ENCODE data around the gene SAMM50. TPM values are rescaled to one million over a fixed set of nuclear protein-coding genes. Genes with fewer than 3 reads are reported as not detected.
"Not testable (repeated sequence)": the region's sequence is repeated elsewhere in the genome, so short reads cannot be mapped to it uniquely, and the experiment has no call there.

SAMM50 gene
- total and polyA plus RNA-seq, 2 donors: 27.5 to 34.3 TPM

DNA sequence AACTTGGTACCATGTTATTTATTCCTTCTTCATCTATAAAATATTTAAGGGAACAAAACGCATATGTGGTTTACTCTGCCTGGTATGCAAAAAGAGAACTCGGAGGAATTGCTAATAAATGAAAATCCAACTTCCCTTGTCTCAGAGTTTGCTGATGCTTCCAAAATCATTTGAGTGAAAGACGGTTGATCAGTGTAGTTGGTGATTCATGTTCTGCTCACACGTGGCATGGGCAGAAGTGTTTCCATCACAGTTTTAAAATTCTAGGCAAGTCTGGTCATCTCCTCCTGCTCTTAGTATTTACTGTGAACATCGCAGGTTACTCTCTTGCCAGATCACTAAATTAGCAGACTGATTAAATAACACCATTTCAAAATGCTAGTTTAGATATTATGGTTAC is 56.9 kb downstream of the SAMM50 start:
- Histone ChIP-seq H3K4me1 (ENCODE audit: insufficient read depth) (no peaks in the 10 kb centered on the region), H3K27ac (ENCODE audit: low read depth) (no peak overlapping the region), H3K36me3 (ENCODE audit: insufficient read depth) (no peaks in the 10 kb centered on the region), H3K4me3 (ENCODE audit: low read depth, low read length) (no peak overlapping the region)
- 71% methylated on average over 5 of the region's 5 CpGs for WGBS
- no peak for DNase-seq (ENCODE audit: extremely low spot score)

DNA sequence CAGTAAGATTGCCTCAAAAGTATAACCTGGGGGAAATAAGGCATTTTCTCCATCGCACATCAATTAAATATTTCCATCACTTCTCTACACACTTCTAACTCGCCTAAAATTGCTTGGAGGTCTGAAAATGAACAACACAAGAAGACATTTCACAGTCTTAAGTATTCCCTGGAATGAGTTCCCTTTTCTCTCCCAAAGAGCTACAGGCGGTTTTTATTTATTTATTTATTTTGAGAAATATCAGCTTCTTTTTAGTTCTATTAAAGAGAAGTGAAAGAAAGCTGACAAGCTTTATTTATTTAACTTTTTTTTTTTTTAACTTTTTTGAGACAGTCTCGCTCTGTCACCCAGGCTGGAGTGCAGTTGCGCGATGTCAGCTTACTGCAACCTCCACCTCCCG is 57.3 kb downstream of the SAMM50 start:
- Histone ChIP-seq H3K27ac (ENCODE audit: low read depth) (no peak overlapping the region), H3K4me1 (ENCODE audit: insufficient read depth) (no peaks in the 10 kb centered on the region), H3K36me3 (ENCODE audit: insufficient read depth) (no peaks in the 10 kb centered on the region), H3K4me3 (ENCODE audit: low read depth, low read length) (no peak overlapping the region)
- WGBS: 89% methylated on average over 7 of the region's 7 CpGs
- DNase-seq (ENCODE audit: extremely low spot score): no peak

DNA sequence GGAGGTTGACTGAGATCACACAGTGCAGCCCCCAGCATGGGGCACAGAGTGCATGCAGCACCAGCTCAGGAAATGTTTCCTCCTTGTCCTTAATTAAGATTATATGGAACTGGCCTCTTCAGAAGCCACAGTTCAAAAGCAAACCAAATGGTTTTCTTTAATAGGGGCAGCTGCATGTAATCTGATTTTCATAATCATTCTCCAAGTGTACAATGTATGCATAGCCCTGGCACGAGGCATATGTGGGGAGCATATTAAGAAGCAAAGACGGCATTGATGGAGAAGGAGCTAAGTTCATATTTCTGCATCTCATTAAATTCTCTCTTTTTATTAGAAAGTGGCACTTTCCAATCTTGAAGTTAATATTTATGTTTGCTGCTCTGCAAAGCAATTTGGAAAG is 59.0 kb downstream of the SAMM50 start:
- no peak overlapping the region for H3K27ac ChIP-seq (ENCODE audit: low read depth)
- 66% methylated on average over 2 of the region's 2 CpGs for WGBS
- DNase-seq (ENCODE audit: extremely low spot score): no peak
- no peaks in the 10 kb centered on the region for H3K36me3 ChIP-seq (ENCODE audit: insufficient read depth)
- H3K4me3 ChIP-seq (ENCODE audit: low read depth, low read length): no peak overlapping the region
- H3K4me1 ChIP-seq (ENCODE audit: insufficient read depth): no peaks in the 10 kb centered on the region

DNA sequence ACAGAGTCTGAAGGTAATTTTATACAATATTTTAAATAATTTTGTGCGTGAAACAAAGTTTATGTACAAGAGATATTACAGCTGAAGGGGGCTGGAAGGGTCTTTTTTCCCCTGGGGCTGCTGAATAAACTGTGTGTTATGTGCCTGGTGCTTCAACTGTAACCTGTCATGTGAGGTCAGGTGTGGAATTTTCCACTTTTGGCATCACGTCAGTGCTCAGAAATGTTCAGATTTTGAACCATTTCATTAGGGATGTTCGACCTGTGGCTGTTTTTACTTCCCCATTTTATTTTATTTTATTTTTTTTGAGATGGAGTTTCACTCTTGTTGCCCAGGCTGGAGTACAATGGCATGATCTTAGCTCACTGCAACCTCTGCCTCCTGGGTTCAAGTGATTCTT is 61.3 kb downstream of the SAMM50 start:
- not testable (repeated sequence) for H3K36me3 ChIP-seq (ENCODE audit: insufficient read depth); DNase-seq (ENCODE audit: extremely low spot score); H3K4me1 ChIP-seq (ENCODE audit: insufficient read depth); H3K27ac ChIP-seq (ENCODE audit: low read depth); H3K4me3 ChIP-seq (ENCODE audit: low read depth, low read length)
- WGBS: 90% methylated on average over 3 of the region's 3 CpGs

DNA sequence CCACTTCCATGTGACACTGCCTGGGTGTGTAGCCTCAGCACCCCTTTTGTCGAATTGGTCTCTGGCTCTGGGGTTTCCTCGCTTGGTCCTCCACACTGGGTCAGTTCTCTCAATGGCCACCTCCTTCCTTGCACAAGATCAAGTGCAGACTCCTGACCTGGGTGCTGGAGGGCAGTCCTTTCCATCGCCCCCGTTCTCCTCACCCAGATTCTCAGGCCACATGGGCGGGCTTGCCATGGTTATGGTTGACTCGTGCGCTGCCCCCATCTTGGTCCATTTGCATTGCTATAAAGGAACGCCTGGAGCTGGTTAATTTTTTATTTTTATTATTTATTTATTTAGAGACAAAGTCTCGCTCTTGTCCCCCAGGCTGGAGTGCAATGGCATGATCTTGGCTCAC is 63.4 kb downstream of the SAMM50 start:
- H3K36me3 ChIP-seq (ENCODE audit: insufficient read depth): no peaks in the 10 kb centered on the region
- H3K4me1 ChIP-seq (ENCODE audit: insufficient read depth): peaks cover 2% of the 10 kb centered on the region
- 97% methylated on average over 9 of the region's 9 CpGs for WGBS
- no peak for DNase-seq (ENCODE audit: extremely low spot score)
- H3K27ac ChIP-seq (ENCODE audit: low read depth): no peak overlapping the region
- no peak overlapping the region for H3K4me3 ChIP-seq (ENCODE audit: low read depth, low read length)

DNA sequence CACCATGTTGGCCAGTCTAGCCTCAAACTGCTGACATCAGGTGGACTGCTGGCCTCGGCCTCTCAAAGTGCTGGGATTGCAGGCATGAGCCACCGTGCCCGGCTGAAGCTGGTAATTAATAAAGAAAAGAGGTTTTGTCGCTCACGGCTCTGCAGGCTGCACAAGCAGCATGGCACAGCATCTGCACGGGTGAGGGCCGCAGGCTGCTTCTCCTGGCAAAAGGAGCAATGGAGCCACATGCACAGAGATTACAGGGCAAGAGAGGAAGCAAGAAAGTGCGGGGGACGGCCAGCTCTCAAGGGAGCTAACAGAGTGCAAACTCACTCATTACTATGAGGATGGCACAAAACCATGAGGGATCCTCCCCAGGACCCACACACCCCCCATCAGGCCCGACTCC is 64.2 kb downstream of the SAMM50 start:
- DNase-seq (ENCODE audit: extremely low spot score): no peak
- WGBS: 92% methylated on average over 10 of the region's 10 CpGs
- no peak overlapping the region for H3K4me3 ChIP-seq (ENCODE audit: low read depth, low read length)
- H3K36me3 ChIP-seq (ENCODE audit: insufficient read depth): no peaks in the 10 kb centered on the region
- no peak overlapping the region for H3K27ac ChIP-seq (ENCODE audit: low read depth)
- H3K4me1 ChIP-seq (ENCODE audit: insufficient read depth): peaks cover 2% of the 10 kb centered on the region

DNA sequence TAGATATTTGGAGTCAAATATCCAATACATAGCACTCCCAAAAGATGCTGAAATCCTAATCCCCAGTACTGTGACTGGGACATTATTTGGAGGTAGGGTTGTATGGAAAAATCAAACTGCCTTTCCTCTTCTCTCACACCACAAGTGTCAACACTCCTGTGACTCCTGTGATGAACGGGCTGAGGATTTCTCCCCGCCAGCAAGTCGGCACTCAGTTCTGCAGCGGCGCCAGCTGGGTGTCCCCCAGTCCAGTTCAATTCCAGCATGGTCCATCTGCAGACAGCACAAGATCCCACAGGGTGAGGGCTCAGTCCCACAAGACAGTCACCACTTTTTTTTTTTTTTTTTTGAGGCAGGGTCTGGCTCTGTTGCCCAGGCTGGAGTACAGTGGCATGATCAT is 64.6 kb downstream of the SAMM50 start:
- 90% methylated on average over 5 of the region's 5 CpGs for WGBS
- Histone ChIP-seq H3K27ac (ENCODE audit: low read depth) (no peak overlapping the region), H3K36me3 (ENCODE audit: insufficient read depth) (no peaks in the 10 kb centered on the region), H3K4me1 (ENCODE audit: insufficient read depth) (peaks cover 2% of the 10 kb centered on the region), H3K4me3 (ENCODE audit: low read depth, low read length) (no peak overlapping the region)
- DNase-seq (ENCODE audit: extremely low spot score): no peak

DNA sequence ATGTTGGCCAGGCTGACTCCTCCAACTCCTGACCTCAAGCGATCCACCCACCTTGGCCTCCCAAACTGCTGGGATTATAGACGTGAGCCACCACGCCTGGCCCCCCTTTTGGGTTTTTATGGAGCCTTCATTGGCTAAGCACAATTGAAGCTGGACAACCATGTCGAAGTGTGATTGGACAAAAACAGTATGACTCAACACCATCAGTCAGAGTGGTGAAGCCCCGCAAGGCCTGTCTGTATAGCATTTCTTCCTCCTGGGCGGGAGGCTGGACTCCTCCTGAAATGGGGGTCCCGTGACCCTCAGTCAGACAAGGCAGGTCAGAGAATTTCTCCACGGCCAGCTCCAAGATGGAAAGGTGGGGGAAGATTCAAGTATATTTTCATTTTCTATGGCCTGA is 65.7 kb downstream of the SAMM50 start:
- DNase-seq (ENCODE audit: extremely low spot score): no peak
- Histone ChIP-seq H3K36me3 (ENCODE audit: insufficient read depth) (no peaks in the 10 kb centered on the region), H3K4me3 (ENCODE audit: low read depth, low read length) (no peak overlapping the region), H3K27ac (ENCODE audit: low read depth) (no peak overlapping the region), H3K4me1 (ENCODE audit: insufficient read depth) (peaks cover 2% of the 10 kb centered on the region)
- WGBS: 91% methylated on average over 8 of the region's 8 CpGs

DNA sequence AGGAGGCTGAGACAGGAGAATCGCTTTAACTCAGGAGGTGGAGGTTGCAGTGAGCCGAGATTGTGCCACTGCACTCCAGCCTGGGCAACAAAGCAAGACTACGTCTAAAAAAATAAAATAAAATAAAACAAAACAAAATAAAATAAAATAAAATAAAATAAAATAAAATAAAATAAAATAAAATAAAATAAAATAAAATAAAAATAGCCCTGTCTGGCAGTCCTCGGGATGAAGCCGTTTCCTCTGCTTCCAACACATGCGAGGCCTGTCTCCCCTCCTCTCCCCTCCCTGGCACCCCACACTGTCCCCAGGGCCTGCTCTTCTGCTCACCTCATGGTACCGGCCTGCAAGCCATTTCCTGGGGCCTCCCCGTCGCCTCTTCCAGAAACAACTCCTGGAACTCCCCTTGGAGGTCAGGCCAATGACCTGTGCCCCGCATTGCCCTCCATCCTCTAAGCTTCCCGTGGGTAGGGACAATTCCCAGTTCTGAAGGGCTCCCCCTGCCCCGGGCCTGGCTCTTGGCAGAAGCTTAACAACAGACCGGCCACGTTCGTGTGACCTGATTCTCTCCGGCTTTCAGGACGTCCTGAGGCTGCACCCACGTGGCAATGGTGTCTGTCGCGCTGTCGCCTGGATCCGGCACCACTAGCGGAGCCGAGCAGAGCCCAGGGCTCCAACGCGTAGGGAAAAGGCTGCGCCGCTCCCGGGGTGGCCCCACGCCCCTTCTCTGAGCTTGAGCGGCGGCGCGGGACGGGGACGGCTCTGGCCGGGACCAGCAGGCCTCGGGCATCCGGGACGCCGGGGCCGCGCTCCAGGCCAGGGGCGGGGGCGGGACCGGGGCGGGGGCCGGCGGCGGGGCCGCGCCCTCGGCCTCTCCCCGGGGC is 68.4 kb downstream of the SAMM50 start:
- Histone ChIP-seq H3K4me3 (ENCODE audit: low read depth, low read length) (peak overlapping the region; percentile 83), H3K27ac (ENCODE audit: low read depth) (peak overlapping the region; percentile 48), H3K4me1 (ENCODE audit: insufficient read depth) (peaks cover 2% of the 10 kb centered on the region), H3K36me3 (ENCODE audit: insufficient read depth) (no peaks in the 10 kb centered on the region)
- DNase-seq (ENCODE audit: extremely low spot score): no peak
- 14% methylated on average over 53 of the region's 54 CpGs for WGBS

DNA sequence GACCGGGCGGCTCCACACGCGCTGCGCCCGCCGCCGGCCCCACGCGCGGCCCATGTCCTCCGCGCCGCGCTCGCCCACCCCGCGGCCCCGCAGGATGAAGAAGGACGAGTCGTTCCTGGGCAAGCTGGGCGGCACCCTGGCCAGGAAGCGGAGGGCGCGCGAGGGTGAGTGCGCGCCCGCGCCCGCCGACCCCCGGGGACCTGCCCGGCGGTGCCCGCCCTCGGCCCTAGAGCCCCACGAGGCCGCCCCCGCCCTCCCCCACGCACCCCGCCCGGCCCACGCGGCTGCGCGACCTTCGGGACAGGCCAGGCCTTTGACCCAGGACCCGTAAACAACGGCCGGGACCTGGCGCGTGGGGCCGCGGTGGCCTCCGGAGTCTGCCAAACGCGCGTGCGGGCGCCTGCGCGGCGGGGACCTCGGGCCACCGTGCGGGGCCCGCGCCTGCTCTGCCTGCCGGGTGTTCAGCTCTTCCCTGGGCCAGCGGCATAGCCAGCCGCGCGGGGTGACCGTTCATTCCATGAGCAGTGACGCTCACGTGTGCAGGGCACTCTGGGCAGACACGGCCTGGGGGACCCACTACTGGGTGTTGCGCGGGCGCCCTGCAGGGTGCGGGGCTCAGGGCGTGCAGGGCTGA is 69.2 kb downstream of the SAMM50 start, which contains the start of gene PARVB:
Gene PARVB, plus strand, starts transcription at position 15 of the 634 bp plus-strand sequence. Its CDS starts 38 bp downstream, at position 53.
- 2% methylated on average over 83 of the region's 83 CpGs for whole genome bisulfite sequencing
- Histone ChIP-seq H3K4me3 (ENCODE audit: low read depth, low read length) (peak within 1 kb of the TSS; percentile 83), H3K27ac (ENCODE audit: low read depth) (peak within 1 kb of the TSS; percentile 65), H3K36me3 (ENCODE audit: insufficient read depth) (no peaks in the 10 kb centered on the region), H3K4me1 (ENCODE audit: insufficient read depth) (peaks cover 2% of the 10 kb centered on the region)
- no peak for DNase-seq (ENCODE audit: extremely low spot score)

DNA sequence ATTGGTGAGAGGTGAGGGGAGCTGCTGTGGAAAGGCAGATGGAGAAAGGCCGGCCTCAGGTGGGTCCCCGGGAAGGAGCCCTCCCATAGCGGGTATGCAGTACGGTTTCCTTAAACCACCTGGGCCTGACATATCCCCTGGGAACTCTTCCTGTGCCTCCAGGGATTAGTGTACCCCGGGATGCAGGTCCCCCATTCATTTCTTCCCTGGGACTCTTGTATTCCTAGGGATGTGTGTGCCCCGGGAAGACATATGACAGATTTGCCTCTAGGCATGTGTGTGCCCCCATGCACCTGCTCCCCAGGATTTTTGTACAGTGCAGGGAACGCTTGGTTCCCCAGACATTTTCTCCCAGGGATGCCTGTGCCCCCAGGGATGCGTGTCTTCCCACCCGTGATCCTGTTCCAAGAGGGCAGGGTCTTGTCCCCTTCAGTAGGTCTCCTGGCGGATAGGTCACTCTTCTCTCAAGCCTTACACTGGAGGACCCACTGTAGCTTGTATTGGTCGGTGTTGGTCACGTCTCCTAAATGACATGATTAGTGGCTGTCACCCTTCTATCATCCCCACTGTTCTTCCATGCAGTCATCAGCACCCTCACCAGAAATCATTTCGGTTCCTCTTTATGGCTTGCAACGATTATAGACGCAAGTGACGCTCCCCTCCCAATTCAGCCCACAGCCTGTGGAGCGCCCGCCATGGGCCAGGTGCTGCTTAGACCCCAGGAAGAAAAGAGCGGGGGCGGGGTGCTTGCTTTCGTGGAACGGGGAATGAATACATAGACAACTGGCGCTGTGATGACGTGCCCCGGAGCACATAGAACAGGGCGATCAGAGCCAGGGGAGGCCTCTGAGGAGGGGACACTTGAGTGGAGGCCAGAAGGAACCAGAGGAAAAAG is 70.2 kb downstream of the SAMM50 start:
- Histone ChIP-seq H3K4me1 (ENCODE audit: insufficient read depth) (peaks cover 2% of the 10 kb centered on the region), H3K36me3 (ENCODE audit: insufficient read depth) (no peaks in the 10 kb centered on the region), H3K4me3 (ENCODE audit: low read depth, low read length) (no peak overlapping the region), H3K27ac (ENCODE audit: low read depth) (peak overlapping the region; percentile 65)
- no peak for DNase-seq (ENCODE audit: extremely low spot score)
- 90% methylated on average over 26 of the region's 26 CpGs for WGBS

DNA sequence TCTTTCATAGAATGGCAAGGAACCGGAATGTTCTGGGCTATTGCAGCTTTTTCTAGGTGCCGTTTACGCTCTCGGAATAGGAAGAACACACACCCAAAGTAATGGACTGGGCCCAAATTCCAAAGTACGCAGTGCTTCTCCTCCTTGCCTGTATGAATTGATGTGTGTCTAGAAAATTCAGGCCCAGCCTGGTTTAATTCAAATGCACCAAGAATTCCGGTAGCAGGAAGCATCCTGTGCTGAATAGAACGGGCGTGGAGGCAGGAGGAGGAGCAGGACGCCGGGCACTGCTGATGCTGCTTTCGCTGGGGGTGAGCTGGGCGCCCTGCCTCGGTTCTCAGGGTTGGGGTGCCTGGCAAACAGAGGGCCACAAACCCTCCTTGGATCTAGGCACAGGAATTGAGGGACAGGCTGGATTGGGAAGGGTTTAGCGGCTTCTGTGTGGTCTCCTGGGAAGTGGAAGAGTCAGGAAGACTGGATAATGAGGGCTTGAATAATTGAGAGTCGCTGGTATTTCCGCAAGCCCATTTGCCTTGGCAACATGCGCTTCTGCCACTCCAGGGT is 70.9 kb downstream of the SAMM50 start:
- H3K4me3 ChIP-seq (ENCODE audit: low read depth, low read length): no peak overlapping the region

More for the DNA sequence above, 70.9 kb downstream of the SAMM50 start:
- Histone ChIP-seq H3K4me1 (ENCODE audit: insufficient read depth) (peaks cover 2% of the 10 kb centered on the region), H3K27ac (ENCODE audit: low read depth) (no peak overlapping the region), H3K36me3 (ENCODE audit: insufficient read depth) (no peaks in the 10 kb centered on the region)
- no peak for DNase-seq (ENCODE audit: extremely low spot score)
- 84% methylated on average over 17 of the region's 17 CpGs for WGBS

Data from urinary bladder (tissue), 4 donors.